ENCODE measurements around the gene SYT6. TPM values are rescaled to one million over a fixed set of nuclear protein-coding genes. Genes with fewer than 3 reads are reported as not detected.

The SYT6 gene
- total and polyA plus RNA-seq, 2 experiments from 2014 or later = 1.2 to 2.6 TPM

DNA sequence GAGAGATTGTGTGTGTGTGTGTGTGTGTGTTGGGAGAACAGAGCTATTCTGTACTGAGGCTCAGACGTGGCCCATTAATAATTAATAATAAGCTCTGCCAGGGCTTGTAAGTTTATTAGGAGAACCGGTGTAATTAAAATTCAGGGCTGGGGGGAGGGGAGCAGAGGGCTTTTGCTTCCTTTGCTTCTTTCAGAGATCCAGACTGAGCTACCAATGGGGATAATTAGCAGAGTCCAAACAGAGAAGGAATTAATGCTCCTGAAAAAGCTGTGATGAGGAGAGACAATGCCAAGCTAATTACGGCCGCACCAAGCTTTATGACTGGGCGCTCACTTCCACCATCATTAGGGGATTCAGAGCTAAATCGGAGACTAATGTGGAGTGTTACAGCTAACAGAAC, 4.5 kb downstream of the SYT6 start:
- H3K4me3 ChIP-seq = no peak overlapping the region
- 86% methylated on average over 6 of the region's 6 CpGs for whole genome bisulfite sequencing (ENCODE audit: low lambda C conversion rate, missing lambda C conversion rate)
- H4K20me1 ChIP-seq (ENCODE audit: insufficient read depth, poor library complexity, severe bottlenecking) = no peaks in the 10 kb centered on the region
- no peak for DNase-seq (ENCODE audit: low spot score)
- no peak overlapping the region for H3K4me2 ChIP-seq
- no peaks in the 10 kb centered on the region for H3K9me2 ChIP-seq (replicated peaks; ENCODE audit: insufficient read depth)
- no peak overlapping the region for H2AFZ ChIP-seq
- H3K27me3 ChIP-seq = peaks cover 55% of the 10 kb centered on the region
- peaks cover 20% of the 10 kb centered on the region for H3K4me1 ChIP-seq (ENCODE audit: insufficient read depth)
- H3K9me3 ChIP-seq (ENCODE audit: low read depth) = no peaks in the 10 kb centered on the region
- H3K79me2 ChIP-seq = no peaks in the 10 kb centered on the region
- H3K27ac ChIP-seq = no peak overlapping the region
- H3K36me3 ChIP-seq (replicated peaks; ENCODE audit: insufficient read depth, low read depth) = no peaks in the 10 kb centered on the region
- TF ChIP-seq EZH2phosphoT487 (IDR thresholded peaks at IDR 0.05; ENCODE audit: low read depth, severe bottlenecking, unreplicated experiment) (no peak), CTCF (IDR thresholded peaks at IDR 0.05; ENCODE audit: poor library complexity) (no peak), EZH2 (IDR thresholded peaks at IDR 0.05; ENCODE audit: borderline replicate concordance) (no peak)

GRCh38 chr1:114145504-114146151, 8.0 kb downstream of the SYT6 start:
- H3K79me2 ChIP-seq = no peaks in the 10 kb centered on the region
- no peak overlapping the region for H2AFZ ChIP-seq
- no peaks in the 10 kb centered on the region for H3K36me3 ChIP-seq (replicated peaks; ENCODE audit: insufficient read depth, low read depth)
- peaks cover 23% of the 10 kb centered on the region for H3K27me3 ChIP-seq
- H3K27ac ChIP-seq = no peak overlapping the region
- no peaks in the 10 kb centered on the region for H3K9me3 ChIP-seq (ENCODE audit: low read depth)
- no peaks in the 10 kb centered on the region for H4K20me1 ChIP-seq (ENCODE audit: insufficient read depth, poor library complexity, severe bottlenecking)
- no peak overlapping the region for H3K4me3 ChIP-seq
- no peak for DNase-seq (ENCODE audit: low spot score)
- 72% methylated on average over 2 of the region's 2 CpGs for WGBS (ENCODE audit: low lambda C conversion rate, missing lambda C conversion rate)
- H3K4me2 ChIP-seq = no peak overlapping the region
- TF ChIP-seq EZH2 (IDR thresholded peaks at IDR 0.05; ENCODE audit: borderline replicate concordance) = no peak
- no peak for TF ChIP-seq CTCF (IDR thresholded peaks at IDR 0.05; ENCODE audit: poor library complexity)
- TF ChIP-seq EZH2phosphoT487 (IDR thresholded peaks at IDR 0.05; ENCODE audit: low read depth, severe bottlenecking, unreplicated experiment) = no peak
- H3K4me1 ChIP-seq (ENCODE audit: insufficient read depth) = no peaks in the 10 kb centered on the region
- H3K9me2 ChIP-seq (replicated peaks; ENCODE audit: insufficient read depth) = no peaks in the 10 kb centered on the region

DNA sequence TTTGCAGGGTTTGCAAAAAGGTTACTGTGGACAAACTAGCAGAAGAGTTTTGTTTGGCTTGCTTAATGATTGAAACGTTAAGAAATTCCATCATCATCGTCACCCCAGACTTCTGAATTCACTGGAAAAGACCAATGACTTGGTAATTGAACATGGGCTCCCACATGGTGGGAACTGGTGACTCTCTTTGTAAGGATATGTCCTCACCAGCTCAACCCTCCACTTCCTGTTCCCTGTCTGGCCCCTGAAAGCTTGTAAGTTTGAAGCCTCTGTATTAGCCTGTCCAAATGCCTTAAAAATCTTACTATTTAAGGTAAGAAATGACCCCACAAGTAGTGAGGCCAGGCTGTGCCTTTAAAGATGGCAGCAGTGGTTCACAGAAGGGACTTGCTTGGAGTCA, 9.7 kb downstream of the SYT6 start:
- H4K20me1 ChIP-seq (ENCODE audit: insufficient read depth, poor library complexity, severe bottlenecking) = no peaks in the 10 kb centered on the region
- H3K9me3 ChIP-seq (ENCODE audit: low read depth) = no peaks in the 10 kb centered on the region
- TF ChIP-seq EZH2phosphoT487 (IDR thresholded peaks at IDR 0.05; ENCODE audit: low read depth, severe bottlenecking, unreplicated experiment) = no peak
- TF ChIP-seq CTCF (IDR thresholded peaks at IDR 0.05; ENCODE audit: poor library complexity) = no peak
- TF ChIP-seq EZH2 (IDR thresholded peaks at IDR 0.05; ENCODE audit: borderline replicate concordance) = no peak
- no peaks in the 10 kb centered on the region for H3K79me2 ChIP-seq
- DNase-seq (ENCODE audit: low spot score) = no peak
- H3K4me3 ChIP-seq = no peak overlapping the region
- WGBS (ENCODE audit: low lambda C conversion rate, missing lambda C conversion rate) = 90% methylated on average over 2 of the region's 2 CpGs
- H2AFZ ChIP-seq = no peak overlapping the region
- no peak overlapping the region for H3K27ac ChIP-seq
- no peaks in the 10 kb centered on the region for H3K4me1 ChIP-seq (ENCODE audit: insufficient read depth)
- H3K4me2 ChIP-seq = no peak overlapping the region
- H3K36me3 ChIP-seq (replicated peaks; ENCODE audit: insufficient read depth, low read depth) = no peaks in the 10 kb centered on the region
- H3K27me3 ChIP-seq = peaks cover 9% of the 10 kb centered on the region
- no peaks in the 10 kb centered on the region for H3K9me2 ChIP-seq (replicated peaks; ENCODE audit: insufficient read depth)

Measured in hepatocyte (in vitro differentiated cells).